Astrocyte (in vitro differentiated cells and primary cell): ENCODE data around the gene EIF4E. TPM values are rescaled to one million over a fixed set of nuclear protein-coding genes. Genes with fewer than 3 reads are reported as not detected.

Experiments used
- DNase-seq: peaks from one replicate; pipeline ENCODE4 v3.0.0-alpha.2; 2010; ENCODE audit warnings: low read depth
- FAIRE-seq: peaks from 2 replicates; lab custom pipeline; 2011; peaks lifted over from hg19 to GRCh38; lab: Jason Lieb, UNC
- H2AFZ ChIP-seq: 2 replicates; pipeline ENCODE4 v1.6.0; 2012; ENCODE audit warnings: low read depth, low read length, inconsistent platforms
- H3K27ac ChIP-seq: 2 replicates; pipeline ENCODE4 v1.5.1; 2011; ENCODE audit warnings: low read depth, low read length, inconsistent platforms
- H3K27me3 ChIP-seq: 2 replicates; pipeline ENCODE4 v1.6.0; 2011; ENCODE audit warnings: low read length, inconsistent platforms; ENCODE audit not compliant: insufficient read depth
- H3K36me3 ChIP-seq: 2 replicates; pipeline ENCODE4 v1.5.1; 2011; ENCODE audit warnings: low read length, inconsistent platforms; ENCODE audit not compliant: insufficient read depth
- H3K4me1 ChIP-seq: 2 replicates; pipeline ENCODE4 v1.5.1; 2011; ENCODE audit warnings: low read length, inconsistent platforms; ENCODE audit not compliant: insufficient read depth
- H3K4me2 ChIP-seq: 2 replicates; pipeline ENCODE4 v1.6.0; 2012; ENCODE audit warnings: low read length, inconsistent platforms
- H3K4me3 ChIP-seq: 2 replicates; pipeline ENCODE4 v1.5.1; 2011; ENCODE audit warnings: low read depth, mild to moderate bottlenecking, low read length, inconsistent platforms; ENCODE audit not compliant: insufficient read depth
- H3K79me2 ChIP-seq: 2 replicates; pipeline ENCODE4 v1.6.0; 2012; ENCODE audit warnings: mild to moderate bottlenecking, low read length, inconsistent platforms; ENCODE audit not compliant: insufficient read depth
- H3K9ac ChIP-seq: 2 replicates; pipeline ENCODE4 v1.6.0; 2012; ENCODE audit warnings: mild to moderate bottlenecking, low read length, inconsistent platforms
- H3K9me3 ChIP-seq: 2 replicates; pipeline ENCODE4 v1.5.1; 2012; ENCODE audit warnings: low read depth, mild to moderate bottlenecking, low read length, inconsistent platforms; ENCODE audit not compliant: insufficient read depth
- H4K20me1 ChIP-seq: 2 replicates; pipeline ENCODE4 v1.6.0; 2012; ENCODE audit warnings: low read length, inconsistent platforms; ENCODE audit not compliant: insufficient read depth
- H3K27ac Mint-ChIP-seq: one replicate; pipeline ENCODE4 v1.8.0; 2021; ENCODE audit warnings: mild to moderate bottlenecking, mixed read lengths; ENCODE audit not compliant: unreplicated experiment
- H3K27me3 Mint-ChIP-seq: one replicate; pipeline ENCODE4 v1.8.0; 2021; ENCODE audit warnings: low read depth, mixed read lengths; ENCODE audit not compliant: unreplicated experiment
- H3K36me3 Mint-ChIP-seq: one replicate; pipeline ENCODE4 v1.8.0; 2021; ENCODE audit warnings: low read depth, mixed read lengths; ENCODE audit not compliant: unreplicated experiment
- H3K4me1 Mint-ChIP-seq: one replicate; pipeline ENCODE4 v1.8.0; 2021; ENCODE audit warnings: low read depth, mixed read lengths; ENCODE audit not compliant: unreplicated experiment
- H3K4me3 Mint-ChIP-seq: one replicate; pipeline ENCODE4 v1.8.0; 2021; ENCODE audit warnings: mild to moderate bottlenecking, moderate library complexity, mixed read lengths; ENCODE audit not compliant: unreplicated experiment
- H3K9me3 Mint-ChIP-seq: one replicate; pipeline ENCODE4 v1.8.0; 2021; ENCODE audit warnings: mild to moderate bottlenecking, mixed read lengths; ENCODE audit not compliant: unreplicated experiment
- EZH2 ChIP-seq: IDR thresholded peaks from 2 replicates; pipeline ENCODE4 v1.6.1; 2012; ENCODE audit warnings: mild to moderate bottlenecking, low read length, inconsistent platforms; ENCODE audit not compliant: insufficient read depth
- total RNA-seq: library from RNA; stranded (reverse); gene quantifications from 2 replicates; pipeline ENCODE4 v1.2.1, GENCODE V29; 2021
- TF ChIP-seq, protein P1 (sequence below): IDR thresholded peaks from 2 replicates; pipeline ENCODE4 v1.5.1; 2011; ENCODE audit warnings: low read depth, mild to moderate bottlenecking, inconsistent platforms, low read length, moderate library complexity; ENCODE audit not compliant: insufficient read depth

EIF4E gene
- total RNA-seq, 1 donor from 2014 or later = 110 TPM

- Histone ChIP-seq H3K27ac (no peak overlapping the region), H3K27me3 (no peaks in the 10 kb centered on the region), H3K4me3 (no peak overlapping the region), H3K4me1 (no peaks in the 10 kb centered on the region), H4K20me1 (no peaks in the 10 kb centered on the region), H3K9me3 (no peaks in the 10 kb centered on the region), H3K9ac (no peak overlapping the region), H3K4me2 (no peak overlapping the region), H2AFZ (no peak overlapping the region), H3K79me2 (no peaks in the 10 kb centered on the region), H3K36me3 (no peaks in the 10 kb centered on the region)
- Mint-ChIP-seq H3K27me3 (no peaks in the 10 kb centered on the region), H3K27ac (no peak overlapping the region), H3K36me3 (no peaks in the 10 kb centered on the region), H3K4me3 (no peak overlapping the region), H3K4me1 (no peaks in the 10 kb centered on the region), H3K9me3 (peaks cover 3% of the 10 kb centered on the region)
- FAIRE-seq (no peak), DNase-seq (no peak)
- TF ChIP-seq EZH2 = no peak
- TF ChIP-seq, protein P1, sequence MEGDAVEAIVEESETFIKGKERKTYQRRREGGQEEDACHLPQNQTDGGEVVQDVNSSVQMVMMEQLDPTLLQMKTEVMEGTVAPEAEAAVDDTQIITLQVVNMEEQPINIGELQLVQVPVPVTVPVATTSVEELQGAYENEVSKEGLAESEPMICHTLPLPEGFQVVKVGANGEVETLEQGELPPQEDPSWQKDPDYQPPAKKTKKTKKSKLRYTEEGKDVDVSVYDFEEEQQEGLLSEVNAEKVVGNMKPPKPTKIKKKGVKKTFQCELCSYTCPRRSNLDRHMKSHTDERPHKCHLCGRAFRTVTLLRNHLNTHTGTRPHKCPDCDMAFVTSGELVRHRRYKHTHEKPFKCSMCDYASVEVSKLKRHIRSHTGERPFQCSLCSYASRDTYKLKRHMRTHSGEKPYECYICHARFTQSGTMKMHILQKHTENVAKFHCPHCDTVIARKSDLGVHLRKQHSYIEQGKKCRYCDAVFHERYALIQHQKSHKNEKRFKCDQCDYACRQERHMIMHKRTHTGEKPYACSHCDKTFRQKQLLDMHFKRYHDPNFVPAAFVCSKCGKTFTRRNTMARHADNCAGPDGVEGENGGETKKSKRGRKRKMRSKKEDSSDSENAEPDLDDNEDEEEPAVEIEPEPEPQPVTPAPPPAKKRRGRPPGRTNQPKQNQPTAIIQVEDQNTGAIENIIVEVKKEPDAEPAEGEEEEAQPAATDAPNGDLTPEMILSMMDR = no peak
These were observed 22.8 kb upstream of the EIF4E start for GRCh38 chr4:98951710-98952109.

DNA sequence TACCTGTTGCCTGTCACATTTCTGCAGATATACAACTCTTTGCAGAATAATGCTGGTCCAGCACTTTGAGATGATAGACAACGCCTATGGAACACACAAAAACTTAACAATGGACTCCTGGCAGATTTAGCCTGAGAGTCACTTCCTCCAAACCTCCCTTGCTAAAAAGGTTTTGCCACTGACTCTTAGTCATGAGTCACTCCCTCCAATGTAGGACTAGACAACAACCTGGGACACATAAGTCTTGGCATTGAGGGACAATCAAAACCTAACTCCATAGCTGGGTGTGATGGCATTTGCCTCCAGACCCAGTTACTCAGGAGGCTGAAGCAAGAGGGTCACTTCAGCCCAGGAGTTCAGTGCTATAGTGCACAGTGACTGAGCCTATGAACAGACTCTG is 22.0 kb upstream of the EIF4E start:
- no peaks in the 10 kb centered on the region for H3K36me3 ChIP-seq
- H2AFZ ChIP-seq = no peak overlapping the region
- Mint-ChIP-seq H3K4me3 (no peak overlapping the region), H3K4me1 (peaks cover 2% of the 10 kb centered on the region), H3K27ac (peak overlapping the region; percentile 14), H3K36me3 (no peaks in the 10 kb centered on the region), H3K27me3 (no peaks in the 10 kb centered on the region), H3K9me3 (peaks cover 3% of the 10 kb centered on the region)
- no peaks in the 10 kb centered on the region for H4K20me1 ChIP-seq
- H3K9me3 ChIP-seq = no peaks in the 10 kb centered on the region
- no peak for FAIRE-seq
- TF ChIP-seq, protein P1 = no peak
- no peak for TF ChIP-seq EZH2
- H3K4me3 ChIP-seq = no peak overlapping the region
- H3K9ac ChIP-seq = no peak overlapping the region
- DNase-seq = peak; percentile 3
- H3K4me2 ChIP-seq = no peak overlapping the region
- no peaks in the 10 kb centered on the region for H3K27me3 ChIP-seq
- no peak overlapping the region for H3K27ac ChIP-seq
- H3K4me1 ChIP-seq = no peaks in the 10 kb centered on the region
- H3K79me2 ChIP-seq = no peaks in the 10 kb centered on the region

DNA sequence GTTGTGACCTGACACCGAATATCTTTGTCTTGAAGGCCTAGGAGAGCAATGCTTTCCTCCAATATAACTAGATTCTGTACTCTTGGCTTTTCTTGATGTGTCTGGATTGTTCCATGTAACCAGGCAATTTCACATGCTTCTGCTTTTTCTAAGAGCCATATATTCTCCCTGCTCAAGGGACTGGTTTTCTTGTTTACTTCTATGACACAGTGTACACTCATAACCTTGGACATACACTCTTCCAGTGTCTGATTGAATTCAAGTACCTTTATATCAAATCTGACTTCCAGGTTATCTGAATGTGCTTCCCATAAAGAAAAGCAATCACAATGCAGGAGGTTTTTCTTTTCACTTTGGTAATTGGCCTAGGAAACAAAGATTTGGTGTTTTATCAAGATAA is 17.4 kb upstream of the EIF4E start:
- Histone ChIP-seq H3K9ac (no peak overlapping the region), H3K4me1 (no peaks in the 10 kb centered on the region), H2AFZ (peak overlapping the region; percentile 40), H3K4me3 (no peak overlapping the region), H3K36me3 (no peaks in the 10 kb centered on the region), H3K79me2 (no peaks in the 10 kb centered on the region), H3K4me2 (no peak overlapping the region), H4K20me1 (no peaks in the 10 kb centered on the region), H3K27me3 (no peaks in the 10 kb centered on the region), H3K9me3 (no peaks in the 10 kb centered on the region), H3K27ac (no peak overlapping the region)
- TF ChIP-seq, protein P1 = no peak
- TF ChIP-seq EZH2 = no peak
- Mint-ChIP-seq H3K27me3 (no peaks in the 10 kb centered on the region), H3K4me1 (peaks cover 2% of the 10 kb centered on the region), H3K36me3 (no peaks in the 10 kb centered on the region), H3K4me3 (no peak overlapping the region), H3K27ac (no peak overlapping the region), H3K9me3 (peaks cover 1% of the 10 kb centered on the region)
- FAIRE-seq (peak; percentile 52), DNase-seq (no peak)
